GM12878 (cell line): Measurements from ENCODE around the gene HLA-DQB1. TPM values are rescaled to one million over a fixed set of nuclear protein-coding genes. Genes with fewer than 3 reads are reported as not detected.

Experiments used
- EZH2 ChIP-seq: IDR thresholded peaks from 2 replicates; pipeline ENCODE4 v1.6.1; 2012; ENCODE audit warnings: low read depth, mild to moderate bottlenecking, control low read depth, inconsistent platforms, low read length, borderline replicate concordance; ENCODE audit not compliant: control insufficient read depth
- IRF4 ChIP-seq: IDR thresholded peaks from 2 replicates; pipeline ENCODE4 v1.6.1; 2011; ENCODE audit warnings: low read depth, low read length
- RUNX3 ChIP-seq: IDR thresholded peaks from 2 replicates; pipeline ENCODE4 v1.6.1; 2012; ENCODE audit warnings: low read length, inconsistent platforms
- SIX5 ChIP-seq: IDR thresholded peaks from 2 replicates; pipeline ENCODE4 v1.6.1; 2011; ENCODE audit warnings: mild to moderate bottlenecking, low read depth, low read length, moderate library complexity; ENCODE audit not compliant: severe bottlenecking
- SPI1 ChIP-seq: IDR thresholded peaks from 2 replicates; pipeline ENCODE4 v1.6.1; 2011; ENCODE audit warnings: low read depth, mild to moderate bottlenecking, low read length, moderate library complexity, borderline replicate concordance; ENCODE audit not compliant: insufficient read depth
- ZNF687 ChIP-seq: fragments of 450-650 bp; IDR thresholded peaks from 2 replicates; pipeline ENCODE4 v1.6.1; 2017; ENCODE audit warnings: mild to moderate bottlenecking, moderate library complexity
- polyA plus RNA-seq, 11 experiments: library from polyadenylated mRNA; depleted of rRNA in 4 of 11; unstranded in 6 of 11; stranded (reverse) in 5 of 11; fragments of >200 nt; fragmentation: Nextera tagmentation in 4 of 11; fragmentation: Illumina TruSeq in 1 of 11; extraction: Ambion mirVana in 4 of 11; extraction: Trizol in 1 of 11; gene quantifications; 1 replicate in 1 of 11; 2 replicates in 10 of 11; pipeline versions ENCODE4 v1.2.1 to v1.2.3, GENCODE V29; 2011 to 2016; ENCODE audit warnings: inconsistent platforms in 2 of 11, missing spikeins in 2 of 11, low read depth in 1 of 11
- total RNA-seq, 4 experiments: library from RNA; depleted of rRNA in 3 of 4; stranded (reverse); fragments of >200 nt in 3 of 4; fragmentation: Illumina TruSeq in 1 of 4; extraction: Trizol in 1 of 4; gene quantifications; 2 replicates each; pipeline versions ENCODE4 v1.2.1 to v1.2.3, GENCODE V29; 2013 to 2021

HLA-DQB1 gene
- total and polyA plus RNA-seq, 10 of the 15 experiments (the other 5 are each of a cell fraction or from before 2014, with no cell fraction given): 38.1 to 403 (median 91.4) TPM

GRCh38 chr6:32623693-32624092 is 42.8 kb downstream of the HLA-DQB1 start (continued):
- TF ChIP-seq IRF4 (peak; percentile 59; the same call in 1 of the 2 replicates), RUNX3 (peak; percentile 88), SPI1 (peak; percentile 81), EZH2 (no peak), ZNF687 (0 out of 2 replicates have a peak, but pooled peaks have one; percentile 33), SIX5 (no peak)
- TF ChIP-seq, all 136 proteins: peak for 9
